Measurements from ENCODE around the gene LACTB. TPM values are rescaled to one million over a fixed set of nuclear protein-coding genes. Genes with fewer than 3 reads are reported as not detected.

LACTB gene
- total RNA-seq, 2 donors from 2014 or later: 14.6 to 29.6 TPM

DNA sequence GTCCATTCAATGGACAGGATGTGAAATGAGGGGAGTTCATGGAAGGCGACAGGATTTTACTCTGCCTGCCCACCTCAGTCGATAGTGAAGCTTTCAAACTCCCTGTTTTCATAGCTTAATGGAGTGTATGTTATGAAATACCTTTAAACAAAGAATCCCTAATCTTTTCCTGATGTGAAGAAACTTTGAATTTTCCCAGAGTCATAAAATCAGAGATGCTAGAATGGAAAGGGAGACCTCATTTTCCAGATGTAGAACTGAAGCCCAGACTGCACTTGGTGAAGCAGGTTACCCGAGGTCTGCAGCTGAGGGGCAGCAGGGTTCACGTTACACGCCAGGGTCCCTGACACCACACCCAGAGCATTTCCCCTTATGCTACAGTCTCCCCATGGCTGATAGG, 34.7 kb upstream of the LACTB start:
- no peak for DNase-seq
- H3K9ac ChIP-seq (ENCODE audit: low read depth in 2 of 2, low read length in 2 of 2): no peak overlapping the region
- no peak overlapping the region for H3K4me3 ChIP-seq
- intact Hi-C loops (cut with DNase I): no loop called here
- no peaks in the 10 kb centered on the region for H3K36me3 ChIP-seq
- TF ChIP-seq, protein P1, sequence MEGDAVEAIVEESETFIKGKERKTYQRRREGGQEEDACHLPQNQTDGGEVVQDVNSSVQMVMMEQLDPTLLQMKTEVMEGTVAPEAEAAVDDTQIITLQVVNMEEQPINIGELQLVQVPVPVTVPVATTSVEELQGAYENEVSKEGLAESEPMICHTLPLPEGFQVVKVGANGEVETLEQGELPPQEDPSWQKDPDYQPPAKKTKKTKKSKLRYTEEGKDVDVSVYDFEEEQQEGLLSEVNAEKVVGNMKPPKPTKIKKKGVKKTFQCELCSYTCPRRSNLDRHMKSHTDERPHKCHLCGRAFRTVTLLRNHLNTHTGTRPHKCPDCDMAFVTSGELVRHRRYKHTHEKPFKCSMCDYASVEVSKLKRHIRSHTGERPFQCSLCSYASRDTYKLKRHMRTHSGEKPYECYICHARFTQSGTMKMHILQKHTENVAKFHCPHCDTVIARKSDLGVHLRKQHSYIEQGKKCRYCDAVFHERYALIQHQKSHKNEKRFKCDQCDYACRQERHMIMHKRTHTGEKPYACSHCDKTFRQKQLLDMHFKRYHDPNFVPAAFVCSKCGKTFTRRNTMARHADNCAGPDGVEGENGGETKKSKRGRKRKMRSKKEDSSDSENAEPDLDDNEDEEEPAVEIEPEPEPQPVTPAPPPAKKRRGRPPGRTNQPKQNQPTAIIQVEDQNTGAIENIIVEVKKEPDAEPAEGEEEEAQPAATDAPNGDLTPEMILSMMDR (IDR thresholded peaks at IDR 0.05): no peak
- no peaks in the 10 kb centered on the region for H3K9me3 ChIP-seq
- H3K27ac ChIP-seq: no peak overlapping the region
- H3K27me3 ChIP-seq: no peaks in the 10 kb centered on the region
- no peaks in the 10 kb centered on the region for H3K4me1 ChIP-seq

DNA sequence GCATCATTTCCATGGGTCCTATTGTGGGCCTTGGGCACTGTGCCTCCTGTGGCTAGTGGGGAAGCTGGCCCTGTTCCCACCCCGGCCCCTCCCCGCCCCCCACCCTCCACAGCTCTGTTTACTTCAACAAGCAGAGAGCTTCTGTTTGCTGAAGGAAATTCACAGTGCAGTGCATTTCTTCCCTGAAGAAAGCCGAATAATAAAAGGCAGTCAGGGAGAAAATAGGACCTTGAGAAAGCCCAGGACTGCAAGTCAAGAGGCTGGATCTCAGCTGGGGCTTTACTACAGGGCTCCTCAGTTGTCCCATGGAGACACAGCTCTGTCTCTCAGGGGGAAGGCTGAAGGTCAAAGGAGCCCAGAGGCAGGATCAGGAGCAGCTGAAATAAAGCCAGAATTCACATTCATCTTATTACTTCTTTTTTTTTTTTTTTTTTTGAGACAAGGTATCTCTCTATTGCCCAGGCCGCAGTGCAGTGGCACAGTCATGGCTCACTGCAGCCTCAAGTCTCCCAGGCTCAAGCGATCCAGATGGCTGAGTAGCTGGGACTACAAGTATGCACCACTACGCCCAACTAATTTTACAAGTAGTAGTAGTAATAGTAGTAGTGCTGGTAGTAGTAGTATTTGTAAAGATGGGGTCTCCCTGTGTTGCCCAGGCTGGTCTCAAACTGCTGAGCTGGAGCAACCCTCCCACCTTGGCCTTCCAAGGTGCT, 33.0 kb upstream of the LACTB start:
- H3K4me1 ChIP-seq: no peaks in the 10 kb centered on the region
- no peaks in the 10 kb centered on the region for H3K27me3 ChIP-seq
- H3K4me3 ChIP-seq: no peak overlapping the region
- no peaks in the 10 kb centered on the region for H3K9me3 ChIP-seq
- no peak overlapping the region for H3K9ac ChIP-seq (ENCODE audit: low read depth in 2 of 2, low read length in 2 of 2)
- no peaks in the 10 kb centered on the region for H3K36me3 ChIP-seq
- TF ChIP-seq, protein P1 (IDR thresholded peaks at IDR 0.05): no peak
- intact Hi-C loops (cut with DNase I): no loop called here
- H3K27ac ChIP-seq: peak overlapping the region; percentile 48
- DNase-seq: no peak

DNA sequence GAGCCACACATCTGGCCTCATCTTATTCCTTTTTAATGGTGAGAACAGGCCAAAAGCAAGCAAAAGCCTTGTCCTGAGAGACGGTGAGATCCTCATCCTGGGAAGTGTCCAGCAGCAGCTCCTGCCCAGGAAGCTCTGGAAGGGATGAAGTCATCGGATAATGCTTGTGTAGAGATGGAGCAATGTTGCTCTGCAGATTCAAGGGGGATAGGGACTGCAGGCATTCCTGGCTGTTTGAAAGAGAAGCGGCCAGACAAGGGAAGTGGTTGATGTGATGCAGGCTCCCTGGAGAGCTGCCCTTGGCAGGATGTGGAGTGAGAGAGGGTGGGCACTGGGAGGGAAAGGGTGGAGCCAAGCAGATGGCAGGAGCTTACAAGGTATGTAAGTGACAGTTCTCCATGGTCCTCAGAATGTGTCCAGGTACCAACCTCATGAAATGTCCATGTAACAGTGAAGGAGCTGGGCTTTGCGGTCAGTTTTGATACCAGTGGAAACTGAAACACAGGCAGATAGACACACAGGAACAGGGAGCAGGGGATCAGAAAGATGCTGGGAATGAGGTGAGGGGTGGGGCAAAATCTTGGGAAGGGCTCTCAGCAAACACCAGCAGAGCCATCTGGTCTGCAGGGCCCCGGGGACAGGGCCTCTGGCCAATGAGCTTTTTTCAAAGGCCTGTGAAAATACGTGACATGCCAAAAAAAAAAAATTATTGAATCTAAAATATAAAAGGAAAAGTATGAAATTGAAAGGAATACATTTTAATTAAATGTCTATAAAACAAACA, 32.2 kb upstream of the LACTB start:
- Histone ChIP-seq H3K9ac (ENCODE audit: low read depth in 2 of 2, low read length in 2 of 2) (no peak overlapping the region), H3K27ac (peak overlapping the region; percentile 50), H3K4me3 (no peak overlapping the region), H3K36me3 (no peaks in the 10 kb centered on the region), H3K9me3 (no peaks in the 10 kb centered on the region), H3K4me1 (no peaks in the 10 kb centered on the region), H3K27me3 (no peaks in the 10 kb centered on the region)
- TF ChIP-seq, protein P1 (IDR thresholded peaks at IDR 0.05): no peak
- DNase-seq: peak; percentile 38
- intact Hi-C loops (cut with DNase I): loop anchor here (5.0 kb wide), 2 partner anchors 242 to 307 kb away; no protein-coding TSS in a partner anchor

DNA sequence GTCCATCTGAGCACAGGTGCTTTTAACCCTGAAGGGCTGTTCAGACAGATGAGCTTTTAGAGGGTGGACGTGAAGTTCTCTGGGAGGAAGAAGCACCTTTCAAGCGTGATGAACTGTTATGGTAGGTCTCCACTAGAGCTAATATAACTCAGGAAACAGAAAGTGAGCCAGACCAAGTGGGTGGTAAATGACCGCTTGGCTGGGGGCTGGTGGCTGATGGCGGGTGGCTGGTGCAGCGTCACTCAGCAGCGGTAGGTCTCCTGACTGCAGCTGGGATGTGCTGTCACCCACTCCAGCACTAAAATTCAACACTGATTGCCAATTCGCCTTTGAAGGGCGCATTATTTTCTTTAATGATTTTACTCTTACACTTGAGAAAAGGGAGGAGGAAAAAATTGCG, 31.2 kb upstream of the LACTB start:
- Histone ChIP-seq H3K36me3 (no peaks in the 10 kb centered on the region), H3K9ac (ENCODE audit: low read depth in 2 of 2, low read length in 2 of 2) (no peak overlapping the region), H3K27me3 (no peaks in the 10 kb centered on the region), H3K4me3 (no peak overlapping the region), H3K9me3 (no peaks in the 10 kb centered on the region), H3K4me1 (no peaks in the 10 kb centered on the region), H3K27ac (peak overlapping the region; percentile 50)
- no peak for DNase-seq
- TF ChIP-seq, protein P1 (IDR thresholded peaks at IDR 0.05): no peak
- intact Hi-C loops (cut with DNase I): loop anchor here (5.0 kb wide), 2 partner anchors 243 to 308 kb away; no protein-coding TSS in a partner anchor

DNA sequence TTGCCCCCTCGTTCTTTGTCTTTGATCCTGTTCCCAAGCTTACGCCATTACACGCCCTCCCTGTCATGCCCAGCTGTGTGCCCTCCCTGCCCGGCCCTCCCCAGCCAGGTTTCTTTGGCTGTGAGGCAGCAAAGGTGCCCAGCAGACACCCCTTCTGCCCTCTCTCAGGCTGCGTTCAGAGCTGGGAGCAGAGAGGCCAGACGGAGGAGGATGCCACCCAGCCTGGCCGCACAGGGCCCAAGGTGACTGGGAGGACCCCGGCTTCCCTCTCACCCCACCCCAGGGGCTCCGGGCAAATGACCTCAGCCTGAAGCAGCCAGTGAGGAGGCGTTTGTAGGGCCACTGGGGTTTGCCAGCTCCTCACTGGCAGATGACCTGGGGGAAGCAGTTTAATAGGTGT, 30.8 kb upstream of the LACTB start:
- H3K27me3 ChIP-seq: no peaks in the 10 kb centered on the region
- no peak overlapping the region for H3K9ac ChIP-seq (ENCODE audit: low read depth in 2 of 2, low read length in 2 of 2)
- no peaks in the 10 kb centered on the region for H3K9me3 ChIP-seq
- no peaks in the 10 kb centered on the region for H3K36me3 ChIP-seq
- no peak for DNase-seq
- no peak overlapping the region for H3K4me3 ChIP-seq
- TF ChIP-seq, protein P1 (IDR thresholded peaks at IDR 0.05): no peak
- intact Hi-C loops (cut with DNase I): loop anchor here (5.0 kb wide), 2 partner anchors 244 to 309 kb away; no protein-coding TSS in a partner anchor
- H3K4me1 ChIP-seq: no peaks in the 10 kb centered on the region
- peak overlapping the region; percentile 50 for H3K27ac ChIP-seq
